ENCODE results near the gene DDIT4L.
"Not testable (repeated sequence)": the region's sequence is repeated elsewhere in the genome, so short reads cannot be mapped to it uniquely, and the experiment has no call there.

The DDIT4L gene

GRCh38 chr4:100166297-100167039, 23.8 kb downstream of the DDIT4L start:
- no peak for DNase-seq (ENCODE audit: low read depth)

- no peak for DNase-seq (ENCODE audit: low read depth)
These were observed 24.5 kb downstream of the DDIT4L start for GRCh38 chr4:100165809-100166208.

DNA sequence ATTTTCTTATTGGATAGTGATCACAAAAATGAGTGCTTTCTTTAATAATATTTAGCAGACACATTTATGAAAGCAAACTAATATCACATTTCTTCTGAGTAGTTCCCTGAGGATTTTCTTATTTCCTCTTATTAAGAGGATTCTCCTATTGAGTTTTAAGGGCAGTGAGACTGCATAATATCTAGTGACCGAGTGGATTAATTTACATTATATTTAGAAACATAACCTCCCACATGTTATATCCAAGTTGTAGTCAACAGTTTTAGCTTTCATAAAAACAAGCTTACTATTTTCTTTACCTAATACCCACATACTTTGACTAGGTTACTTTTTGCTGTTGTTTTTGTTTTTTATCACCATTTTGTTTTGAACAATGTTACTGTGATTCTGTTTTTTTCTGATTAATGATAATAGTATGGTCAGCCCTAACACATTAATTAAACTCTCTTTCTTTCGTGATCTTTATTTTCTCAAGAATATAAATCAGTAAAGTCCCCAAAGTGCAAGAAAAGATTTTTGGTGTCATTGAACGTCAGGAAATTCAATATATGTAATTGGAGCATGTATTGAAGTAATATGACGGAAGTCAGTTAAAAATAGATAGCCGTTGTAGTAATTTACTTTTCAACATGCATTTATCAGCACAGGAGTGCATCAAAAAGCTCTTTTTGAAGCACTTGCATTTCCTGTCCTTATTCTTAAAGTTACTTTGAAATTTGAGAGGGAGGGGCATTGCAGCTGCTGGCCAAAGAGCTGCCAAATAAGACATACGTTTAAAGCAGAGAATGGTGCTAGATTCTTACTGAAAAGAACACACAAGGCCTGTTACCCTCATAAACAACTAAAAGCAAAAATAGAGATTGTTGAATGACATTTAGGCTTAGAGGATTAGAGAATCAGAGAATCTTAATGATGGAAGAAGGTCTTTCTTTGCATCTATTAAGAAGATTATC, 25.2 kb downstream of the DDIT4L start:
- no peak for DNase-seq (ENCODE audit: low read depth)

DNA sequence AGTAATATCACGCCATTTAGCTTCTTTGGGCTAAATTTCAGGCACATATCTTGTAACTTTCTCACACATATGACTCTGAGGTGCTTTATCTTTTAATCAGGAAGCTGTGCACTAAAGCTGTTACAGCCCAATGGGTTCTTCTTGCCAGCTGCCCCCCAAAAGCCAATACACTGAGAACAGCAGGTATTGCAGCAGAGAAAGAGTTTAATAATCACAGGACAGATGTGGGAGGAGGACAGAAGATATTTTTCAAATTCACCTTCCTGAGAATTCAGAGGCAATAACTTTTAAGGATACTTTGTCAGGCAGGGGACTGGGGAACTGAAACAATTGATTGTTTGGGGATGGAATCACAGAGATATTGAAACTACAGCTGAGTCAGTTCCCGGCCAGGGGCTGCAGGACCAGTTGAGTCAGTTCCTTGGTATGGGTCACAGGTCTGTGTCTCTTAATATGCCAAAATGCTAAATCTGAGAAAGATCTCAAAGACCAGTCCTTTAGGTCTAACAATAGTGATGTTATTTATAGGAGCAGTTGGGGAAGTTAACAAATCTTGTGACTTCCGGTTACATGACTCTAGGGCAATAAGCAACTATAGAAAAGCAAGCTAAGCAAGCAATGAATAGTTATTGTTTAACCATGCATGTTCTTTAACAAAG, 28.1 kb downstream of the DDIT4L start:
- no peak for DNase-seq (ENCODE audit: low read depth)

DNA sequence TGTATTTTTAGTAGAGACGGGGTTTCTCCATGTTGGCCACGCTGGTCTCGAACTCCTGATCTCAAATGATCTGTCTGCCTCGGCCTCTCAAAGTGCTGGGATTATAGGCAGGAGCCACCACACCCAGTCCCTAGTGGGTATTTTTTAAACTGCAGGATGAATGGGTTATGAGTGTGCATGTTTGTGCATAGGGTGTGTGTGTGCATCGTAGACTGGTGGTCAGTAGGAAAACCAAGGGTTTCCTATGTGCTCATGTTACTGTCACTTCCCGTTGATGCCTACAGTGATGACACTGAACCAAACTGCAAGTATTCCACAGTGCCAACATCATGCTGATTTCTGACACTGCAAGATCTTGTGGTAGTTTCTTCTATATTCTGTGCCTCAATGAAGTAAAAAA, 41.1 kb downstream of the DDIT4L start:
- DNase-seq (ENCODE audit: low read depth), result no peak

DNA sequence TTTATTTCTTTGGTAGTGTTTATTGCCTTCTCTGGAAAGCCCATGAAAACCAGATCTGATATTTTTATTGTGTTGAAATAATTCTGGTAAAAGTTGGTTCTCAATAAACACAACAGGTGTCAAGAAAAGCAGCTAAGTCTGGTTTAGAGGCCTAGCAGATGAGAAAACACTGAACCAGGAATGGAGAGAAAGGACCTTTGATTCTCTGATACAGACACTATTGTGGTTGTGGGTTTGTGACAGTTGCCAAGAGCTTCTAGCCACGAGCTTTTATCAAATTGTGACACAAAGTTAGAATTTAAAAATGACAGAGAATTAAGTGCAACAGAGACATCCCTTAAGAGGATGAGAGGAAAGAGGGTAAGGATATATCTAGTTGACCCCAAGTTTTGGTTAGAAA, 42.6 kb downstream of the DDIT4L start:
- DNase-seq (ENCODE audit: low read depth), result no peak

DNA sequence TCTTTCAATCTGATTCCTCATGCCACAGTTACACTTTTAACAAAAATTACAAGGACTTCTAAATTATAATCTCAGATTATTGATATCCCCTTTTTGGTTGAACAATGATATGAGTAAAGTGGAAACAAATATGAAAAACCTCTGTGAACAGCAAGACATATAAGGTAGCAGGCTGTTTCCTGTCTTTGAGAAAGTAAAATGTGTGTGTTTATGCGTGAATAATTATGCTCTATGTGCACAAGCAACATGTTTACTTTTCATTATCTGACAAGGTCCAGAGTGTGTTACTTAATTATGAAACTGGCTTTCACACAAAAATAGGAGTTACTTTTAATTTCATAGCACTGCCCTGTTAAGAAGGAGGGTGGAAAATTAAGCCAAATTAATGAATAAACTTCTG, 43.1 kb downstream of the DDIT4L start:
- no peak for DNase-seq (ENCODE audit: low read depth)

DNA sequence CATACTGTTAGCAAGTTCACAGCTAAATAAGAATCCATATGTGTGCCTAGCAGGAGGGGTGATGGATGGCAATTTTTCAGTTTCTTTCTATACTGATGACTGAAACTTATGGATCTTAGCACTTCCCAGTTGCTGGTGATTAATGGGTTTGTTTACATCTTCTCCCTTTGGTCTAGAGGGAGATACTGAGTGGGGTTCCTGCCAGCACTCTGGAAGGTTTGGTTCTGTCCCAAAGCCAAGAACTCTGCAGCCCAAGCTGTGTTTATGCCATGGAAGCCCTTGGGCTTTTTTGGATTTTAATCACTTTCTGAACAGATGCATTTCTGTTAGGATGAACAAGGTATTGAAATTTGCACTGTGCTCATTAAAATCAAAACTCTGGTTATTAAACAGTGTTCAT, 43.5 kb downstream of the DDIT4L start:
- DNase-seq (ENCODE audit: low read depth), result no peak

GRCh38 chr4:100137320-100137719, 52.9 kb downstream of the DDIT4L start:
- not testable (repeated sequence) for DNase-seq (ENCODE audit: low read depth)

Data from stromal cell of bone marrow (primary cell).